NCI-H2107 treated with DMSO at 0.1 percent for 48 hours (cell line): ENCODE measurements around the gene PAM.
"Not testable (repeated sequence)": the region's sequence is repeated elsewhere in the genome, so short reads cannot be mapped to it uniquely, and the experiment has no call there.

Experiments
- DNase-seq: peaks from one replicate; lab custom pipeline; 2025; ENCODE audit not compliant: unreplicated experiment; lab: John Stamatoyannopoulos, UW

PAM gene

DNA sequence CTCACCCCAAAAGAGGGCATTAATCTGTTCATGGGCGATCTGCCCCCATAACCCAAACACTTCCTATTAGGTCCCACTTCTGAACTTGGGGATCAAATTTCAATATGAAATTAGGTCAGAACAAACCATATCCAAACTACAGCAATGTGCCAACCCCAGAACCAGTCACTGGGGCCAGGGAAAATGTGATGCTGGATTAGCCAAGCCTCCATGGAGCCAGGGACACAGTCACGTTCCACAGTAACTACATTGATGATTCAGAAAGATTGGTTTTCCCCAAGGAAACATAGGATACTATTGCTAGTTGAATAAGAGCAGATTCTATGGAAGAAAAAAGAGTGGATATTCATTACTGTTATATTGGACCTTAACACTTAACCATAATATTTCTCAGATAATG lies 280.6 kb downstream of the PAM start:
- DNase-seq, result no peak

GRCh38 chr5:103036601-103037000 lies 281.5 kb downstream of the PAM start:
- no peak for DNase-seq

- no peak for DNase-seq
These were observed 282.8 kb downstream of the PAM start for GRCh38 chr5:103037673-103038455.

DNA sequence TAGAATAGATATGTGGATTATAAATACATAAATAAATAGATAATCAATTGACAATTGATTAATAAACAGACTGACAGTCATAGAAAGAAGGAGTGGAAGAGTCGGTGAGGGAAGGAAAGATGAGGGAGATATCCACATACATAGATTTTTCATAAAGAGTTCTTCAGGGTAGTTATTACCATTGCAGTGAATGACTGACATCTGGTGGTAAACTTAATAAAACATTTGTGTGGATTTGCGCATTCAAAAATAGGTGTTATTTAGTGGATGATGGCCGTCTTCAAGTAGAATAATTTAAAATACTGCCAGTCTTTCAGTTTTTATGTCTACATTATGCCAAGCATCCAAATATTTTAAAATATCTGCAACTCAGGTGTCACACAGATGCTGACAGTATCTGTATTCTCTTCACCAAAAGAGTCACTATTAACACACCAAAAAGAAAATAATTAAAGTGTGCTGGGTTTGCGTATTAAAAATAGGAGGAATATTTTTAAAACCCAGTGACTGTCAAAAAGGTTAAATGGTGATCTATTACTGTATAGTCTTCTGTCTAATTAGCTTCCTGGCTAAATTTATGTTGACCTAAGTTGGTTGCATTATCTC lies 286.1 kb downstream of the PAM start:
- peak; percentile 51 for DNase-seq

DNA sequence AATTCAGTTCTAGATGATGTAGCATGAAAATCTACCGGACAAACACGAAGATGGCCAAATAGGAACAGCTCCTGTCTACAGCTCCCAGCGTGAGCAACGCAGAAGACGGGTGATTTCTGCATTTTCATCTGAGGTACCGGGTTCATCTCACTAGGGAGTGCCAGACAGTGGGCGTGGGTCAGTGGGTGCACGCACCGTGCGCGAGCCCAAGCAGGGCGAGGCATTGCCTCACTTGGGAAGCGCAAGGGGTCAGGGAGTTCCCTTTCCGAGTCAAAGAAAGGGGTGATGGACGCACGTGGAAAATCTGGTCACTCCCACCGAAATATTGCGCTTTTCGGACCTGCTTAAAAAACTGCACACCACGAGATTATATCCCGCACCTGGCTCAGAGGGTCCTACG lies 291.6 kb downstream of the PAM start:
- not testable (repeated sequence) for DNase-seq

GRCh38 chr5:103057208-103058130 lies 302.4 kb downstream of the PAM start:
- DNase-seq, result no peak

DNA sequence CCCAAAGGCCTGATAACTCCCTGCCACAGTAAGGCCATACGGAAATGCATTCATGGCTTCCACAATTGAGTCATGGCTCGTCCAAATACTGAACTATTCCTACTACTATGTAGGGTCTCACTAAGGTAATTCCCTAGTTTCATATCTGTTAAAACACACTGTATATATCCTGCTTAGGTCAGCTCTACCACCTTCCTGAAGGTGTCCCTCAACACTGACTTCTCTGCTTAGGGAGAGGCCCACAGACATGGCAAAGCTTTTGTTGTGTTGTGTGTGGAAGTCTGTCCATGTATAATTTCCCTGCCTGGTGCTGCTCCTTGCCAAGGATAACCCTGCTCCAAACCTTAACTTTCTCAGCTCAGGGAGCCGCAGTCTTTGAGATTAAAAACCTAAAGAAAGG lies 304.4 kb downstream of the PAM start:
- no peak for DNase-seq

DNA sequence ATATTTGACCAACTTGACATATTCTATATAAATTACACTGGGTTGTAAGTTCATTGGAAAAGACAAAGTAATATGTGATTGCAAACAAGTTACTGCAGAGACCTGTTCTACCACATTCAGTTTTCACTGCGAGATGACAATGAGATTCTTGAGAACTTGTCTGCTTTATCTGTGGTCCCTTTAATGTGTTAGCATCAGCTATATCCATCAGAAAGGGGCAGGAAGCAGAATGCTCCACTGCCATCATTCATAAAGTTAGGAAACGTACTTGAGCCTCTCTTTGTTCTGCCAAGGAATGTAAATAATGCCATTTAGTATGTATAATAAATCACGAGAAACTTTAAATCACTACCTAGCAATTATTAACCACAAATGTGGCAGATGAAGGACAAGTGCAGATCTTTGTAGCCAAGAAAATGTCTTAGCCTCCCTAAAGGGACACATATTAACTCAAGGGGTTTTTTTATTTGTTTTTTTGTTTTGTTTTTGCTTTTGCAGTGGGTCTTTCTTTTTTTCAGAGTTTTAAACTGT lies 305.4 kb downstream of the PAM start:
- DNase-seq, result no peak

DNA sequence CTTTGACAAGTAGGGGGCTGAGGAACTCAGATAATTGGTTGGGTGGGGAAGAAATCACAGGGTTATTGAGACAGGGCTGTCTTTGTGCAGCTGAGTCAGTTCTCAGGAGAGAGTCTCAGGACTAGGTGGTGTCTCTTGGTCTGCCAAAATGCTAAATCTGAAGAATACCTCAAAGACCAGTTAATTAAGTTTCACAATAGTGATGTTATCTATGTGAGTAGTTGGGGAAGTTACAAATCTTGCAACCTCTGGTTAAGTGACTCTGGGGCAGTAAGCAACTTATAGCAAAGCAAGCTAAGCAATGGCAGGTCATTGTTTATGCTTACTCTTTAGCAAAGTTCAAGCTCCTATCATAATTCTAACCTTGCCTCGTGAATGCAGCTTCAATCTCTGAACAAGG lies 311.2 kb downstream of the PAM start:
- DNase-seq, result no peak

GRCh38 chr5:103073500-103073899 lies 318.4 kb downstream of the PAM start:
- DNase-seq, result not testable (repeated sequence)

DNA sequence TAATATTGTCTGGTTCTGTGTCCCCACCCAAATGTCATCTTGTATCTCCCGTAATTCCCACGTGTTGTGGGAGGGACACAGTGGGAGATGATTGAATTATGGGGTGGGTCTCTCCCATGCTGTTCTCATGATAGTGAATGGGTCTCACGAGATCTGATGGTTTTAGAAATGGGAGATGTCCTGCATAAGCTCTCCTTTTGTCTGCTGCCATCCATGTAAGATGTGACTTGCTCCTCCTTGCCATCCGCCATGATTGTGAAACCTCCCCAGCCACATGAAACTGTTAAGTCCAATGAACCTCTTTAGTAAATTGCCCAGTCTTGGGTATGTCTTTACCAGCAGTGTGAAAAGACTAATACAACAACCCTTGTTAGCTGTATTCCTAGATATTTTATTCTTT lies 320.3 kb downstream of the PAM start:
- DNase-seq, result no peak
